Measurements from ENCODE around the gene SDK1. TPM values are rescaled to one million over a fixed set of nuclear protein-coding genes. Genes with fewer than 3 reads are reported as not detected.

Gene SDK1
- total RNA-seq, 1 experiment from 2014 or later: 9.3 TPM

DNA sequence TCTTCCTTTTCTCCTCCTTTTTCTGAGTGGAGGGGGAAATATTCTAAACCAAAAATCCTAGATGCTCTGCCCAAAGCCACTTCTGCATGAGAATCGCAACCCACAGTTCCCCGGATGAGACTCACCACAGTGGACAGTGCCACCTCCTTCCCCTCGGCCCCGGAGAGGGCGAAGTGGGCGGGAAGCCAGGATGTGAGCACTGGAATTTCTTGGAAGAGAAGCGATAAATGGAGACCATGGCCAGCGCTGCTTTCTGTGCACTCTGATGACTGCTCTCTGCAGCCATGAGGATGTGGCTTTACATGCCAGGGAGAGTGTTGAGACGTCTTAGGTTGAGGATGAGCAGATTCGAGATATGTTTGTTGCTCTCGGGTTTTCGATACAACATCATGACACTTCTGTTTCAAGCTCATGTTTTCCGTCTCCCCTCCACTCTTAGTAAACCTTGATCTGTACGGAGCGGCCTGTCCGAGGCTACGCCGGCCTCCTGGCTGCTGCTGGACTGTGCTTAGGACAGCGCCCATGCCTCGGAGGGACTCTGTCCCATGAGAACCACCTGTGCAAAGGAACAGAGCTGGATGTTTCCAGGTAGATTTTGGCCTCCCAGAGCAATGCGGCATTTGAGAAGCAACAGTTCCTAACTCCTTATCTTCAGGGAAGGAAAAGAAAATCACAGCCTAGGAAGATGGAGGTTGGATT lies 966.4 kb downstream of the SDK1 start:
- peak overlapping the region; percentile 41; the same call in 1 of the 2 replicates for H3K27ac Mint-ChIP-seq
- CTCF ChIA-PET: interaction anchor here (1.7 kb wide), 1 partner anchor 41 kb away, joined by 5 read pairs; no protein-coding TSS in a partner anchor
- ATAC-seq: no peak

DNA sequence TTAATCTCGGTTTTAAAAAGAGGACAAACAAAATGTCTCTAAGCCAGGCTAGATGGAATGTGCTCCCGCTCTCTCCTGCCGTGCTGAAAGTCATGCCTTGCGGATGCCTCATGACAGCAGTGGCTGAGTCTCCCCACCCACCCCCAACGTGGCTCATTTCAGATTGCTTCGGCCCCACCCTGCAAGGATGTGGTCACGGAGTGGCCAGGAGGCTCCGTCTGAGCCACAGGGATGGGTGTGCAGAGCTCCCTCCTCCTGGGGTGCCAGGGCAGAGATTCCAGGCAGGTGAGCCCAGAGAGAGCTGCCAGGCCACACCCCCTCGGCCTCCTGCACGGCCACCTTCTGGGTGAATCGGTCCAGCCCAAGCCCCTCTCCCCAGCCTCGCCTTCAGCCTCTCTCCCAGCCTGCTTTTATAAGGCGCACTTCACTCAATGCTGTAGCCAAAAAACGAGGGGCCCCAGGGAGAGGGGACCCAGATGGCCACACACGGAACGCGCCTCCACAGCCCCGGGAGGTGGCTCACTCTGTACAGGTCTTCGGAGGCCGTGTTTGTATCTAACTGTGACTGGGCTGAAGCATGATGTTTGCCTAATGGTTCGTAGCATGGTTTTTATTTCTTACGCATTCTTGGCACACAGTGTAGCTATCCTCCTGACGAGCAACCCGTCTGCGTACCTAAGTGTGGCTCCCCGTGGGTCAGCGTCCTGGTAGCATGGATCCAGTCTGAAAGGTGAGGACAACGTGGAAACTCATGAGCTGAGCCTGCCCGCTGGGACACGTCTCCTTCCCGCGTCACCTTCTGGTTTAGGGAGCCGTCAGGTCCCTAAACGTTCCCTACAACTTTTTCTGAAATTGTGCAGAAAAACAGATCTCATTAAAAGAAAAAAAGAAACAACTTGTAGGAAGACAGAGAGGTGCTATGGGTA lies 967.3 kb downstream of the SDK1 start:
- H3K9me3 Mint-ChIP-seq: no peaks in the 10 kb centered on the region
- H3K36me3 Mint-ChIP-seq: no peaks in the 10 kb centered on the region
- no peak for DNase-seq (ENCODE audit: low spot score)
- TF ChIP-seq FOXP1 (CRISPR knock-in tag; IDR thresholded peaks at IDR 0.05; ENCODE audit: borderline replicate concordance) (no peak), SP1 (CRISPR knock-in tag; conservative IDR thresholded peaks at IDR 0.05) (no peak), KAT7 (CRISPR knock-in tag; IDR thresholded peaks at IDR 0.05; ENCODE audit: borderline replicate concordance) (no peak), E2F4 (CRISPR knock-in tag; IDR thresholded peaks at IDR 0.05; ENCODE audit: borderline replicate concordance, low read depth) (no peak)
- H3K4me3 Mint-ChIP-seq: no peak overlapping the region
- H3K27ac Mint-ChIP-seq: peak overlapping the region; percentile 41; the same call in 1 of the 2 replicates
- ATAC-seq: no peak
- no peaks in the 10 kb centered on the region for H3K27me3 Mint-ChIP-seq (ENCODE audit: low read depth)
- H3K4me1 Mint-ChIP-seq: peaks cover 10% of the 10 kb centered on the region; the same call in 1 of the 2 replicates
- POLR2A ChIA-PET: no interaction called here
- CTCF ChIA-PET: interaction anchor here (1.7 kb wide), 1 partner anchor 42 kb away, joined by 5 read pairs; no protein-coding TSS in a partner anchor

More for the DNA sequence above, 966.4 kb downstream of the SDK1 start:
- Mint-ChIP-seq H3K4me3 (no peak overlapping the region), H3K27me3 (ENCODE audit: low read depth) (no peaks in the 10 kb centered on the region), H3K9me3 (no peaks in the 10 kb centered on the region), H3K4me1 (peaks cover 10% of the 10 kb centered on the region; the same call in 1 of the 2 replicates), H3K36me3 (no peaks in the 10 kb centered on the region)
- DNase-seq (ENCODE audit: low spot score): no peak
- POLR2A ChIA-PET: no interaction called here
- TF ChIP-seq ZNF317 (CRISPR knock-in tag; IDR thresholded peaks at IDR 0.05; ENCODE audit: borderline replicate concordance, low read depth) (no peak), MXD4 (CRISPR knock-in tag; IDR thresholded peaks at IDR 0.05; ENCODE audit: borderline replicate concordance) (no peak), MLX (CRISPR knock-in tag; IDR thresholded peaks at IDR 0.05) (no peak), KAT7 (CRISPR knock-in tag; IDR thresholded peaks at IDR 0.05; ENCODE audit: borderline replicate concordance) (no peak), ZNF138 (CRISPR knock-in tag; conservative IDR thresholded peaks at IDR 0.05) (no peak), ELF4 (CRISPR knock-in tag; IDR thresholded peaks at IDR 0.05; ENCODE audit: low read depth) (no peak), ZNF396 (CRISPR knock-in tag; IDR thresholded peaks at IDR 0.05; ENCODE audit: borderline replicate concordance) (no peak), EMX1 (CRISPR knock-in tag; IDR thresholded peaks at IDR 0.05) (no peak), USF2 (CRISPR knock-in tag; IDR thresholded peaks at IDR 0.05) (no peak), ZNF263 (CRISPR knock-in tag; IDR thresholded peaks at IDR 0.05; ENCODE audit: low read depth) (no peak), TEAD4 (CRISPR knock-in tag; IDR thresholded peaks at IDR 0.05) (no peak)
- TF ChIP-seq, protein P1, sequence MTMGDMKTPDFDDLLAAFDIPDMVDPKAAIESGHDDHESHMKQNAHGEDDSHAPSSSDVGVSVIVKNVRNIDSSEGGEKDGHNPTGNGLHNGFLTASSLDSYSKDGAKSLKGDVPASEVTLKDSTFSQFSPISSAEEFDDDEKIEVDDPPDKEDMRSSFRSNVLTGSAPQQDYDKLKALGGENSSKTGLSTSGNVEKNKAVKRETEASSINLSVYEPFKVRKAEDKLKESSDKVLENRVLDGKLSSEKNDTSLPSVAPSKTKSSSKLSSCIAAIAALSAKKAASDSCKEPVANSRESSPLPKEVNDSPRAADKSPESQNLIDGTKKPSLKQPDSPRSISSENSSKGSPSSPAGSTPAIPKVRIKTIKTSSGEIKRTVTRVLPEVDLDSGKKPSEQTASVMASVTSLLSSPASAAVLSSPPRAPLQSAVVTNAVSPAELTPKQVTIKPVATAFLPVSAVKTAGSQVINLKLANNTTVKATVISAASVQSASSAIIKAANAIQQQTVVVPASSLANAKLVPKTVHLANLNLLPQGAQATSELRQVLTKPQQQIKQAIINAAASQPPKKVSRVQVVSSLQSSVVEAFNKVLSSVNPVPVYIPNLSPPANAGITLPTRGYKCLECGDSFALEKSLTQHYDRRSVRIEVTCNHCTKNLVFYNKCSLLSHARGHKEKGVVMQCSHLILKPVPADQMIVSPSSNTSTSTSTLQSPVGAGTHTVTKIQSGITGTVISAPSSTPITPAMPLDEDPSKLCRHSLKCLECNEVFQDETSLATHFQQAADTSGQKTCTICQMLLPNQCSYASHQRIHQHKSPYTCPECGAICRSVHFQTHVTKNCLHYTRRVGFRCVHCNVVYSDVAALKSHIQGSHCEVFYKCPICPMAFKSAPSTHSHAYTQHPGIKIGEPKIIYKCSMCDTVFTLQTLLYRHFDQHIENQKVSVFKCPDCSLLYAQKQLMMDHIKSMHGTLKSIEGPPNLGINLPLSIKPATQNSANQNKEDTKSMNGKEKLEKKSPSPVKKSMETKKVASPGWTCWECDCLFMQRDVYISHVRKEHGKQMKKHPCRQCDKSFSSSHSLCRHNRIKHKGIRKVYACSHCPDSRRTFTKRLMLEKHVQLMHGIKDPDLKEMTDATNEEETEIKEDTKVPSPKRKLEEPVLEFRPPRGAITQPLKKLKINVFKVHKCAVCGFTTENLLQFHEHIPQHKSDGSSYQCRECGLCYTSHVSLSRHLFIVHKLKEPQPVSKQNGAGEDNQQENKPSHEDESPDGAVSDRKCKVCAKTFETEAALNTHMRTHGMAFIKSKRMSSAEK (CRISPR knock-in tag; IDR thresholded peaks at IDR 0.05; ENCODE audit: borderline replicate concordance): no peak

All from WTC11 (cell line).